HG03135 (cell line): ENCODE measurements around the gene WBP2.
"Not testable (repeated sequence)": the region's sequence is repeated elsewhere in the genome, so short reads cannot be mapped to it uniquely, and the experiment has no call there.

Source experiments
- ATAC-seq: cut with Tn5 transposase; IDR thresholded peaks from one replicate; pipeline ENCODE4 v1.9.1; 2021; ENCODE audit warnings: mild to moderate bottlenecking, moderate library complexity; ENCODE audit not compliant: unreplicated experiment

The WBP2 gene

GRCh38 chr17:75869282-75870141, 14.4 kb upstream of the WBP2 start:
- ATAC-seq: no peak

GRCh38 chr17:75868730-75869281, 13.7 kb upstream of the WBP2 start:
- ATAC-seq: not testable (repeated sequence)

- ATAC-seq: not testable (repeated sequence)
These were observed 10.5 kb upstream of the WBP2 start for GRCh38 chr17:75865404-75866188.

- not testable (repeated sequence) for ATAC-seq
These were observed 9.8 kb upstream of the WBP2 start for GRCh38 chr17:75864887-75865286.

GRCh38 chr17:75864448-75864871, 9.3 kb upstream of the WBP2 start:
- ATAC-seq: peak; percentile 84

GRCh38 chr17:75861927-75862317, 6.8 kb upstream of the WBP2 start:
- no peak for ATAC-seq

GRCh38 chr17:75859358-75859757, 4.2 kb upstream of the WBP2 start:
- ATAC-seq: not testable (repeated sequence)

GRCh38 chr17:75856062-75856756, 1.1 kb upstream of the WBP2 start:
- ATAC-seq: no peak

GRCh38 chr17:75854881-75855309, 240 bp downstream of the WBP2 start:
- no peak for ATAC-seq

- ATAC-seq: no peak
These were observed 910 bp downstream of the WBP2 start for GRCh38 chr17:75854101-75854748.

- ATAC-seq: no peak
These were observed 1.7 kb downstream of the WBP2 start for GRCh38 chr17:75853433-75853832.

- not testable (repeated sequence) for ATAC-seq
These were observed 3.5 kb downstream of the WBP2 start for GRCh38 chr17:75851693-75851991.

GRCh38 chr17:75850928-75851692, 4.0 kb downstream of the WBP2 start:
- no peak for ATAC-seq

- no peak for ATAC-seq
These were observed 5.4 kb downstream of the WBP2 start for GRCh38 chr17:75849724-75850123.

- no peak for ATAC-seq
These were observed 5.9 kb downstream of the WBP2 start for GRCh38 chr17:75849279-75849646.

- ATAC-seq: no peak
These were observed 6.4 kb downstream of the WBP2 start for GRCh38 chr17:75848523-75849278.

- ATAC-seq: no peak
These were observed 7.3 kb downstream of the WBP2 start for GRCh38 chr17:75847614-75848522.
